ENCODE measurements around the gene RNF2. TPM values are rescaled to one million over a fixed set of nuclear protein-coding genes. Genes with fewer than 3 reads are reported as not detected.

The RNF2 gene
- polyA plus RNA-seq, 4 donors: 3.2 to 24.8 (median 4.7) TPM

- Histone ChIP-seq H3K36me3 (ENCODE audit: control insufficient read depth in 3 of 3, insufficient read depth in 2 of 3, low read depth in 1 of 3, low read length in 3 of 3) (no peaks in the 10 kb centered on the region), H3K27me3 (ENCODE audit: control insufficient read depth in 3 of 3, insufficient read depth in 3 of 3, low read length in 3 of 3) (no peaks in the 10 kb centered on the region), H3K4me1 (ENCODE audit: control insufficient read depth in 3 of 3, insufficient read depth in 2 of 3, low read depth in 1 of 3, low read length in 2 of 3) (no peaks in the 10 kb centered on the region), H3K4me3 (ENCODE audit: low read depth in 1 of 3, low read length in 3 of 3) (no peak overlapping the region), H3K27ac (ENCODE audit: low read depth in 1 of 3, low read length in 2 of 3) (no peak overlapping the region), H3K9me3 (ENCODE audit: control insufficient read depth in 2 of 2, insufficient read depth in 1 of 2, low read depth in 1 of 2, low read length in 1 of 2) (peaks cover 0 to 19% of the 10 kb centered on the region in 2 donors)
- FAIRE-seq (no peak), DNase-seq (no peak)
These were observed 66.5 kb downstream of the RNF2 start for GRCh38 chr1:185111873-185112272.

- WGBS, 3 donors: 41 to 60% (median 57%) methylated on average over 2 of the region's 2 CpGs
- Histone ChIP-seq H3K36me3 (ENCODE audit: control insufficient read depth in 3 of 3, insufficient read depth in 2 of 3, low read depth in 1 of 3, low read length in 3 of 3) (no peaks in the 10 kb centered on the region), H3K27ac (ENCODE audit: low read depth in 1 of 3, low read length in 2 of 3) (no peak overlapping the region), H3K4me3 (ENCODE audit: low read depth in 1 of 3, low read length in 3 of 3) (no peak overlapping the region), H3K27me3 (ENCODE audit: control insufficient read depth in 3 of 3, insufficient read depth in 3 of 3, low read length in 3 of 3) (no peaks in the 10 kb centered on the region), H3K9me3 (ENCODE audit: control insufficient read depth in 2 of 2, insufficient read depth in 1 of 2, low read depth in 1 of 2, low read length in 1 of 2) (peaks cover 0 to 19% of the 10 kb centered on the region in 2 donors), H3K4me1 (ENCODE audit: control insufficient read depth in 3 of 3, insufficient read depth in 2 of 3, low read depth in 1 of 3, low read length in 2 of 3) (no peaks in the 10 kb centered on the region)
- FAIRE-seq (no peak), DNase-seq (peak in 1 of 2 donors; percentile 3)
These were observed 67.0 kb downstream of the RNF2 start for GRCh38 chr1:185112356-185112755.

GRCh38 chr1:185129708-185130107, 84.3 kb downstream of the RNF2 start:
- H3K4me1 ChIP-seq (ENCODE audit: control insufficient read depth in 3 of 3, insufficient read depth in 2 of 3, low read depth in 1 of 3, low read length in 2 of 3): no peaks in the 10 kb centered on the region
- no peak overlapping the region for H3K4me3 ChIP-seq (ENCODE audit: low read depth in 1 of 3, low read length in 3 of 3)
- H3K27ac ChIP-seq (ENCODE audit: low read depth in 1 of 3, low read length in 2 of 3): no peak overlapping the region
- DNase-seq: no peak
- no peaks in the 10 kb centered on the region for H3K27me3 ChIP-seq (ENCODE audit: control insufficient read depth in 3 of 3, insufficient read depth in 3 of 3, low read length in 3 of 3)
- 84 to 93% (median 85%) methylated on average over 2 of the region's 2 CpGs for WGBS, 3 donors
- peaks cover 8 to 27% (median 11%) of the 10 kb centered on the region in 3 donors for H3K36me3 ChIP-seq (ENCODE audit: control insufficient read depth in 3 of 3, insufficient read depth in 2 of 3, low read depth in 1 of 3, low read length in 3 of 3)
- H3K9me3 ChIP-seq (ENCODE audit: control insufficient read depth in 2 of 2, insufficient read depth in 1 of 2, low read depth in 1 of 2, low read length in 1 of 2): peaks cover 0 to 8% of the 10 kb centered on the region in 2 donors
- no peak for FAIRE-seq

GRCh38 chr1:185132534-185132933, 87.2 kb downstream of the RNF2 start:
- FAIRE-seq (peak; percentile 33), DNase-seq (no peak)
- Histone ChIP-seq H3K27ac (ENCODE audit: low read depth in 1 of 3, low read length in 2 of 3) (no peak overlapping the region), H3K4me3 (ENCODE audit: low read depth in 1 of 3, low read length in 3 of 3) (no peak overlapping the region), H3K4me1 (ENCODE audit: control insufficient read depth in 3 of 3, insufficient read depth in 2 of 3, low read depth in 1 of 3, low read length in 2 of 3) (no peaks in the 10 kb centered on the region), H3K27me3 (ENCODE audit: control insufficient read depth in 3 of 3, insufficient read depth in 3 of 3, low read length in 3 of 3) (no peaks in the 10 kb centered on the region), H3K36me3 (ENCODE audit: control insufficient read depth in 3 of 3, insufficient read depth in 2 of 3, low read depth in 1 of 3, low read length in 3 of 3) (peaks cover 8 to 24% (median 10%) of the 10 kb centered on the region in 3 donors), H3K9me3 (ENCODE audit: control insufficient read depth in 2 of 2, insufficient read depth in 1 of 2, low read depth in 1 of 2, low read length in 1 of 2) (peaks cover 0 to 8% of the 10 kb centered on the region in 2 donors)
- 94 to 100% (median 99%) methylated on average over 1 of the region's 1 CpG for WGBS, 3 donors

- no peak overlapping the region for H3K4me3 ChIP-seq (ENCODE audit: low read depth in 1 of 3, low read length in 3 of 3)
- no peaks in the 10 kb centered on the region for H3K4me1 ChIP-seq (ENCODE audit: control insufficient read depth in 3 of 3, insufficient read depth in 2 of 3, low read depth in 1 of 3, low read length in 2 of 3)
- 92 to 98% (median 97%) methylated on average over 1 of the region's 1 CpG for WGBS, 3 donors
- no peaks in the 10 kb centered on the region for H3K27me3 ChIP-seq (ENCODE audit: control insufficient read depth in 3 of 3, insufficient read depth in 3 of 3, low read length in 3 of 3)
- H3K36me3 ChIP-seq (ENCODE audit: control insufficient read depth in 3 of 3, insufficient read depth in 2 of 3, low read depth in 1 of 3, low read length in 3 of 3): peaks cover 2 to 27% (median 3%) of the 10 kb centered on the region in 3 donors
- no peak for FAIRE-seq
- H3K27ac ChIP-seq (ENCODE audit: low read depth in 1 of 3, low read length in 2 of 3): no peak overlapping the region
- no peaks in the 10 kb centered on the region for H3K9me3 ChIP-seq (ENCODE audit: control insufficient read depth in 2 of 2, insufficient read depth in 1 of 2, low read depth in 1 of 2, low read length in 1 of 2)
- no peak for DNase-seq
These were observed 92.7 kb downstream of the RNF2 start for GRCh38 chr1:185137896-185138545.

- no peak for DNase-seq
- Histone ChIP-seq H3K9me3 (ENCODE audit: control insufficient read depth in 2 of 2, insufficient read depth in 1 of 2, low read depth in 1 of 2, low read length in 1 of 2) (no peaks in the 10 kb centered on the region), H3K27ac (ENCODE audit: low read depth in 1 of 3, low read length in 2 of 3) (no peak overlapping the region), H3K36me3 (ENCODE audit: control insufficient read depth in 3 of 3, insufficient read depth in 2 of 3, low read depth in 1 of 3, low read length in 3 of 3) (peaks cover under 1 to 21% (median 2%) of the 10 kb centered on the region in 3 donors), H3K4me3 (ENCODE audit: low read depth in 1 of 3, low read length in 3 of 3) (no peak overlapping the region), H3K4me1 (ENCODE audit: control insufficient read depth in 3 of 3, insufficient read depth in 2 of 3, low read depth in 1 of 3, low read length in 2 of 3) (no peaks in the 10 kb centered on the region), H3K27me3 (ENCODE audit: control insufficient read depth in 3 of 3, insufficient read depth in 3 of 3, low read length in 3 of 3) (no peaks in the 10 kb centered on the region)
- no peak for FAIRE-seq
- WGBS, 3 donors: 93 to 98% (median 97%) methylated on average over 4 of the region's 4 CpGs
These were observed 93.9 kb downstream of the RNF2 start for GRCh38 chr1:185139246-185139645.

GRCh38 chr1:185144233-185144632, 98.9 kb downstream of the RNF2 start:
- FAIRE-seq: no peak
- Histone ChIP-seq H3K9me3 (ENCODE audit: control insufficient read depth in 2 of 2, insufficient read depth in 1 of 2, low read depth in 1 of 2, low read length in 1 of 2) (no peaks in the 10 kb centered on the region), H3K4me1 (ENCODE audit: control insufficient read depth in 3 of 3, insufficient read depth in 2 of 3, low read depth in 1 of 3, low read length in 2 of 3) (no peaks in the 10 kb centered on the region), H3K27me3 (ENCODE audit: control insufficient read depth in 3 of 3, insufficient read depth in 3 of 3, low read length in 3 of 3) (no peaks in the 10 kb centered on the region), H3K36me3 (ENCODE audit: control insufficient read depth in 3 of 3, insufficient read depth in 2 of 3, low read depth in 1 of 3, low read length in 3 of 3) (peaks cover 1 to 10% (median 5%) of the 10 kb centered on the region in 3 donors), H3K4me3 (ENCODE audit: low read depth in 1 of 3, low read length in 3 of 3) (no peak overlapping the region), H3K27ac (ENCODE audit: low read depth in 1 of 3, low read length in 2 of 3) (no peak overlapping the region)
- DNase-seq: no peak

GRCh38 chr1:185151215-185151614, 105.9 kb downstream of the RNF2 start:
- FAIRE-seq: peak; percentile 91
- peaks cover 4 to 7% (median 6%) of the 10 kb centered on the region in 3 donors for H3K36me3 ChIP-seq (ENCODE audit: control insufficient read depth in 3 of 3, insufficient read depth in 2 of 3, low read depth in 1 of 3, low read length in 3 of 3)
- 95 to 98% (median 96%) methylated on average over 5 of the region's 5 CpGs for WGBS, 3 donors

More at GRCh38 chr1:185151215-185151614, 105.9 kb downstream of the RNF2 start:
- no peak overlapping the region for H3K4me3 ChIP-seq (ENCODE audit: low read depth in 1 of 3, low read length in 3 of 3)
- DNase-seq: no peak
- no peak overlapping the region for H3K27ac ChIP-seq (ENCODE audit: low read depth in 1 of 3, low read length in 2 of 3)
- H3K4me1 ChIP-seq (ENCODE audit: control insufficient read depth in 3 of 3, insufficient read depth in 2 of 3, low read depth in 1 of 3, low read length in 2 of 3): peaks cover 0 to 8% (median 5%) of the 10 kb centered on the region in 3 donors
- no peaks in the 10 kb centered on the region for H3K9me3 ChIP-seq (ENCODE audit: control insufficient read depth in 2 of 2, insufficient read depth in 1 of 2, low read depth in 1 of 2, low read length in 1 of 2)
- H3K27me3 ChIP-seq (ENCODE audit: control insufficient read depth in 3 of 3, insufficient read depth in 3 of 3, low read length in 3 of 3): no peaks in the 10 kb centered on the region

Data from small intestine (tissue), 7 donors.